ENCODE results near the gene RNF4.

RNF4 gene

GRCh38 chr4:2485956-2486355 lies 17.1 kb downstream of the RNF4 start:
- no peak for TF ChIP-seq CTCF (IDR thresholded peaks at IDR 0.05; ENCODE audit: extremely low read depth, missing control alignments)
- no peak for DNase-seq (ENCODE audit: low spot score)

GRCh38 chr4:2486981-2487380 lies 18.1 kb downstream of the RNF4 start:
- TF ChIP-seq CTCF (IDR thresholded peaks at IDR 0.05; ENCODE audit: extremely low read depth, missing control alignments): no peak

GRCh38 chr4:2487632-2488031 lies 18.7 kb downstream of the RNF4 start:
- TF ChIP-seq CTCF (IDR thresholded peaks at IDR 0.05; ENCODE audit: extremely low read depth, missing control alignments): no peak
- DNase-seq (ENCODE audit: low spot score): peak; percentile 71

More at GRCh38 chr4:2486981-2487380, 18.1 kb downstream of the RNF4 start:
- no peak for DNase-seq (ENCODE audit: low spot score)

- no peak for TF ChIP-seq CTCF (IDR thresholded peaks at IDR 0.05; ENCODE audit: extremely low read depth, missing control alignments)
- DNase-seq (ENCODE audit: low spot score): no peak
Measured at GRCh38 chr4:2489081-2489805, 20.3 kb downstream of the RNF4 start.

- TF ChIP-seq CTCF (IDR thresholded peaks at IDR 0.05; ENCODE audit: extremely low read depth, missing control alignments): no peak
- no peak for DNase-seq (ENCODE audit: low spot score)
Measured at GRCh38 chr4:2489841-2490552, 21.1 kb downstream of the RNF4 start.

- TF ChIP-seq CTCF (IDR thresholded peaks at IDR 0.05; ENCODE audit: extremely low read depth, missing control alignments): no peak
- DNase-seq (ENCODE audit: low spot score): no peak
Measured at GRCh38 chr4:2492970-2493369, 24.1 kb downstream of the RNF4 start.

GRCh38 chr4:2494992-2495391 lies 26.1 kb downstream of the RNF4 start:
- no peak for TF ChIP-seq CTCF (IDR thresholded peaks at IDR 0.05; ENCODE audit: extremely low read depth, missing control alignments)
- DNase-seq (ENCODE audit: low spot score): no peak
